HG02588 (cell line): ENCODE measurements around the gene PTBP2.
"Not testable (repeated sequence)": the region's sequence is repeated elsewhere in the genome, so short reads cannot be mapped to it uniquely, and the experiment has no call there.

ENCODE experiments used
- ATAC-seq: cut with Tn5 transposase; IDR thresholded peaks from one replicate; pipeline ENCODE4 v1.9.1; 2021; ENCODE audit warnings: mild to moderate bottlenecking, moderate library complexity; ENCODE audit not compliant: unreplicated experiment

Gene PTBP2

GRCh38 chr1:96730574-96731298, 9.2 kb downstream of the PTBP2 start:
- no peak for ATAC-seq

- no peak for ATAC-seq
Observed at GRCh38 chr1:96741335-96741734, 19.8 kb downstream of the PTBP2 start.

GRCh38 chr1:96746440-96747420, 25.1 kb downstream of the PTBP2 start:
- ATAC-seq, result no peak

GRCh38 chr1:96747565-96747964, 26.0 kb downstream of the PTBP2 start:
- ATAC-seq, result no peak

- no peak for ATAC-seq
Observed at GRCh38 chr1:96748078-96748477, 26.5 kb downstream of the PTBP2 start.

GRCh38 chr1:96749618-96750017, 28.0 kb downstream of the PTBP2 start:
- no peak for ATAC-seq

GRCh38 chr1:96752394-96752793, 30.8 kb downstream of the PTBP2 start:
- ATAC-seq, result no peak

DNA sequence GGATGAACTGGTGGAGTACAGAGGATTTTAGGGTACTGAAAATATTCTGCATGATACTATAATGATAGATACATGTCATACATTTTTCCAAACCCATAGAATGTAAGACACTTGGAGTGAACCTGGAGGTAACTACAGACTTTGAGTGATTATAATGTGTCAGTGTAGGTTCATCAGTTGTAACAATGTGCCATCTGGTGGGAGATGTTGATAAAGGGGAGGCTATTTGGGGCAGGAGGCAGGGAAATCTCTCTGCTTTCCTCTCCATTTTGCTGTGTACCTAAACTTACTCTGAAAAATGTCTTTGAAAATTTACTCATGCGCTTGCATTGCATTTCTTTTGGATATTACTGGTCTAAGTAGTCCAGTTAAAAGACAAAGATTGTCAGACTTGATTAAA, 35.2 kb downstream of the PTBP2 start:
- ATAC-seq, result no peak

GRCh38 chr1:96762586-96762985, 41.0 kb downstream of the PTBP2 start:
- not testable (repeated sequence) for ATAC-seq

- no peak for ATAC-seq
Observed at GRCh38 chr1:96763514-96763913, 41.9 kb downstream of the PTBP2 start.

- ATAC-seq, result no peak
Observed at GRCh38 chr1:96764469-96764868, 42.9 kb downstream of the PTBP2 start.

DNA sequence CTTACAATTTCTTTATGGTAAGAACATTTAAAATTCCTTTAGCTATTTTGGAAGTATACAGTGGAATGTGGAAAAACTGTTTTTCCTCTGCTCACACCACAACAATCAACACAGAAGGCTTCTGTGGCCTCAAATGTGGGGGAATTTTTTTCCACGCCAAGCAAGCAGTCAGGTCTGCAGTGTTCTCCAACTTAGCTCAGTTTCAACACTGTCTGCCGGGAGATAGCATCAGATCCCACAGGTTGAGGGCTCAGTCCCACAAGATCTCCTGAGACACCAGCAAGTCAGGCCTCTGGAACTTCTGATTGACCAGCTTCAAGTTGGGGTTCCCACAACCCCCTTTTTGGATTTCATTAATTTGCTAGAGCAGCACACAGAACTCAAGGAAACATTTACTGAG, 50.3 kb downstream of the PTBP2 start:
- ATAC-seq, result no peak

GRCh38 chr1:96772349-96772748, 50.8 kb downstream of the PTBP2 start:
- ATAC-seq, result no peak

GRCh38 chr1:96772972-96773371, 51.4 kb downstream of the PTBP2 start:
- no peak for ATAC-seq

- no peak for ATAC-seq
Observed at GRCh38 chr1:96782206-96782605, 60.6 kb downstream of the PTBP2 start.

DNA sequence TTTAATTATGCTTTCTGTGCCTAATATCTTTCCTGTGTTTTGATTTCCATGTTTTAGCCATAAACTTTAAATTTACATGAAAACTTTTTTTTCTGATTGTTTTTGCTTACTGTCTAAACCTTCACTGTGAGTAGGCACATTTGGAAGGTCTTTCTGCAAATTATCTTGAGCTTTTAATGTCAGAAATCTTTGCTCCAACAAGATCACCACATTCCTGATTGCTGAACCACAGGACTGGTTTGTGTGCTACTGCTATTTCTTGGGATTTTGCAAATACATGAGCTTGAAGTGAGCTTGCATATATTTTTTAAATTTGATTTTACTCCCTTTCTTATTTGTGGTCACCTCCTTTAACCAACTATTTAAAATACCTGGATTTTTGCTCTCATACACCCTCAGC, 61.3 kb downstream of the PTBP2 start:
- ATAC-seq, result no peak

DNA sequence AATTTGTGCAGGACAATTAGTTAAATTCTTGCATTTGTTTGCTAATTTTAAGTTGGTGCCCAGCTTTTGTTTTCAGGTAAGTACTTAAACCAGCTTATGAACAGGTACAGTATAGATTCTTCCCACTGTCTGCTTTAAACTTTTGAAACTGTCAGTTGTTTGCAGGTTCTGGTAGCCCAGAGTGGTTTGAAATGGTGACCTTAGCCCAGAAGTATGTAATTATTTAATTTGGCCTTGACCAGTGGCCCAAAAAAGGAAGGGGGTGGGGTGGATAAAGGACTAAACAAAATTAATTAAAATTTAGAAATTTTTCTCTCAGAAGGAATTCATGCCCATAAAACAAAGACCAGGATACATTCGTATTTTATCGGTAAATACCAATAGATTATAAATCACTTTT, 69.0 kb downstream of the PTBP2 start:
- no peak for ATAC-seq

GRCh38 chr1:96792220-96792619, 70.6 kb downstream of the PTBP2 start:
- ATAC-seq, result no peak

DNA sequence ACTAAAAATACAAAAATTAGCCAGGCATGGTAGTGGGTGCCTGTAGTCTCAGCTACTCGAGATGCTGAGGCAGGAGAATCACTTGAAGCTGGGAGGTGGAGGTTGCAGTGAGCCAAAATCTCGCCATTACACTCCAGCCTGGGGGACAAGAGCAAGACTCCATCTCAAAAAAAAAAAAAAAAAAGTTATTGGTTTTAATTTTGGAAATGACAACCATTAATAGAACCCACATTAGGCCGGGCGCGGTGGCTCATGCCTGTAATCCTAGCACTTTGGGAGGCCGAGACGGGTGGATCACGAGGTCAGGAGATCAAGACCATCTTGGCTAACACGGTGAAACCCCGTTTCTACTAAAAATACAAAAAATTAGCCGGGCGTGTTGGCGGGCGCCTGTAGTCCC, 80.1 kb downstream of the PTBP2 start:
- not testable (repeated sequence) for ATAC-seq

- ATAC-seq, result no peak
Observed at GRCh38 chr1:96804648-96805047, 83.1 kb downstream of the PTBP2 start.

- ATAC-seq, result no peak
Observed at GRCh38 chr1:96808191-96808590, 86.6 kb downstream of the PTBP2 start.

DNA sequence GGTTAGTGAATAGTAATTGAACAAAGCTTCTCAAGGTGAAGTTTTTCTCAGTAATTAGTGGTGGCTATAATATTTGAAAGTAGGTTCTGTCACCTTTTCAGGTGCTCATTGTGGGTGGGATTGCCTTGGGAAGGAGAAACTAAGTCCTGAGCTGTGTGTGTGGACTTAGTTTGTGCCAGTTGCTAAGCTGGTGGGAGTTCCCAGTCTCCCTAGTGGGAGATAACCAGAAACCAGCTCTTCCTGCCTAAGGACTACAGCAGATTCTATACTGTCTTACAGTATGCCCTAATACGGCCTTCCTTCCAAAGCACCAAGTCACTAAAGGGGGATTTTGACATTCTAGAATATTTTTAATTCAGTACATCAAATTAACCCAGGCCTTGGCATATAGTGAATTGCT, 94.3 kb downstream of the PTBP2 start:
- ATAC-seq, result no peak
